HG03097 (cell line): Measurements from ENCODE around the gene NT5C1B.
A peak's percentile ranks its signal among the peaks of the same experiment; 100 is the strongest.

ENCODE experiments used
- ATAC-seq: cut with Tn5 transposase; IDR thresholded peaks from one replicate; pipeline ENCODE4 v1.9.1; 2021; ENCODE audit not compliant: unreplicated experiment, low FRiP score

Gene NT5C1B

DNA sequence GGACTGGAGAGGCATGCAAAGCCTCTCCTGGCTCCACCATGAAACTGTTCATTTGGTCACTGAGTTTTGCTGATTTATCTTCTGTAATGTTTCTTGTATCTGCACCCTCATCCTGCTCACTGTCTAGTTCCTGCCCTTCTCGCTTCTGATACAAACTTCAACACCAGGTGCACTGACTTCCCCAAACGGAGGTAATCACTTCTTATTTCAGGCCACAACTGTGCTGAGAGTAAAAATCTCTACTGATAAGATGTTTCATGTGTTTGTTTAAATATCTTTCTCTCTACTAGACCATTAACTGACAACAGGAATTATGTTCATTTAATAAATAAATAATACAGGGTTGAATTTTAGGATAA lies 10.9 kb upstream of the NT5C1B start:
- no peak for ATAC-seq

DNA sequence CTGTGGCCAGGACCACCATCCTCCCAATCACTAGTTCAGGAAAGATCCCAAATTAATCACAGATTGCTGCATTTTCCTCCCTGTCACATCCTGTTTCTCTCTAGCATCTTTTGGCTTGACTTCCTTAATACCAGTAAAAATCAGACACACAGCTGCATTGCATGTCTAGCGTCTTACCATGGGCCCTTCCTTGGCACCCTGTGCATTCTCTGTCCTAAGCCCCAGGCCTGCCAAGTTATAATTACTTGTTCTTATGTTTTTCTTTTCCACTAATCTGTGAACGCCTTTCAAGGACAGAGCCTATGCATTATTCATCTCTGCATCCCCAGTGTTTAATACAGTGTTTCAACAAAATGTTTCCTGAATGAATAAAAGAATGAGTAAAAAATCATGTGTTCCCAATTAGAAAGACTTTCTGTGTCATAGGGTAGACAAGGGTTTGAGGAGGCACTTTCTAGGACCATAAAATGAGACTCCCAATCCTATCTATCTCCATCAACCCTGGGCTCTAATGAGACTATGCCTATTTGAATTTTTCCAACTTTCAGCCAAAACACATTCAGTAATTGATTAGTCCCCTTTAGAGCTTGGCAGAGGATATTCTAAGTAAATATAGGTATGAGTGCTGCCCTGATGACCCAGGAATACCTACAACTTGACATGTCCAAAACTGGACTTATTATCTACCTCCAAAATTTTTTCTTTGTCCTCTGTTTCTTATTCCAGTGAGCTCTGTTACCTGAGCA lies 10.3 kb upstream of the NT5C1B start:
- no peak for ATAC-seq

DNA sequence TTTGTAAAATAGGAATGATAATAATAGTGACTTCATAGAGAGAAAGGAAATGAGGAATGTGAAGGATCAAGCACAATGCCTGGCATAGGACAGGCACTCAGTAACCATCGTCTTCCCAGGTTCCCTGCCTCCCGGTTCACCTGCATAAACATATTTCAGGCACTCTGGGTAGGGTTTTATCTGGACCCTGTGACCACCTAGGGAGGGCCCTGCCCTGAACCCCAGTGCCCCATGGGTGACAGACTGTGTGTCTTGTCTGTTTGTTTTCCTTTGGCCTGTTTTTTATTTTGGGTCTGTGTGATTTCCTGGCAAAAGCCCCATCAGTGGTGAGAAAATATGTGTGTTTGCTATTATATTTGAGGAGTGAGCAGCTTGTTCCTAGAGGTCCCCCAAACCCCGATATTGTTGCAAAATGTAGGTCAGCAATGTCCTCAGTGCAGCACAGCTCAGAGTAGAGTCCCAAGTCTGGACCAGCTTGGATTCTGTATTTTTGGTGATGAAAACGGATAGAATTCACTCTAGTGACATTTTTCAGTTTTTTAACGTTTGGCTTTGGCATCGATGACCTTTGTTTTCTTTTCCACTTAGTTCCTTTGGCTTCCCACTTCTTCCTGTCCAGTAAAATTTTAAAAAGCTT lies 9.6 kb upstream of the NT5C1B start:
- ATAC-seq: no peak

DNA sequence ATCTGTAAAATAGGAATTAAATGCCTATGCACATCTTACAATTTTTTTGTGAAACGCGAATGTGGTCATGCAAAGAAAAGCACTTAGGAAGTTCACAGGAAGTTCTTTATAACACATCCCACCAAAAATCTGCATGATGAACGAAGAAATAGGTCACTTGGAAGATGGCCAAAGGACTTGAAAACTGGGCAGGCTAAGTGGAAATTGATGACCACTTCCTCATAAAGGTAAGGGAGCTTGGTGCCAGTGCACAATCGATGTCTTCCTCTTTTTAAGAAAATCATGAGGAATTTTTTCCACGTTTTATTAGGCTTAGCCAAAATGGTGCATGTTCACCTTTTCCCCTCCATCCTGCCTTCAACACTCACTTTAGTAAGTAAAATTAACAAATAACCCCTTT lies 8.2 kb upstream of the NT5C1B start:
- ATAC-seq: no peak

DNA sequence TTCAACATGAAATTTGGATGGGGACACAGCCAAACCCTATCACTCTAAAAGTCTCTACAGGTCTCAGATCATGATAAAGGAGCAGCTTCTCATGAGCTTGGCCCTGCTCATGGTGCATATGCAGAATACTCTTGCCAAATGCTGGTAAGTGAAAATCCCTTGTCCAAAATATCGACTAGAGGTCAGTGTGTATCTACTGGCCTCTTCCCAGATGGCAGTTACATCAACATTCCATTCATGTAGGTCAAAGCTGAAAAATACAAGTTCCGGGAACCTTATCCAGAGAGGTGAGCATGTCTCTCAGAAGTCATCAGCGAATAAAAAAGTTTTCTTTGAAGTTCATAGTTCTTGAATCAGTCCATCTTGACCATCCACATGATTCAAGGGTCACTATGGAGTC lies 7.6 kb upstream of the NT5C1B start:
- ATAC-seq: no peak

DNA sequence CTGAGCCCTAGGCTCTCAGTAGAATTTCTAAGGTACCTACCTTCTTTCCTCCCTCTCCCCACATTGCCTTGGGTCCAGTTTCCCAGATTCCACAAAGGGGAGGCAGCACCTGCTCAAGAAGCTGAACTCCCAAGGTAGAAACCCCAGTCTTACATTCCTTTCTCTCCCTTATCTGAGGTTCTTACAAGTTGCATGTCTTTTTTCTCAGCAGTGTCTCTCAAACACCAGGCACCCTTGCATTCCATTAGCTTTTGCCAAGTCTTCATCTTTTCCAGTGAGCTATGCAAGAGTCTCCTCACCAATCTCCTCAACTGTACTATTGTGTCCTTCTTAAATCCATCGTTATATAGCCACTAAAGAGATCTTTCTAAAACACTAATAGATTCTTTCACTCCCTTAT lies 4.1 kb upstream of the NT5C1B start:
- no peak for ATAC-seq

DNA sequence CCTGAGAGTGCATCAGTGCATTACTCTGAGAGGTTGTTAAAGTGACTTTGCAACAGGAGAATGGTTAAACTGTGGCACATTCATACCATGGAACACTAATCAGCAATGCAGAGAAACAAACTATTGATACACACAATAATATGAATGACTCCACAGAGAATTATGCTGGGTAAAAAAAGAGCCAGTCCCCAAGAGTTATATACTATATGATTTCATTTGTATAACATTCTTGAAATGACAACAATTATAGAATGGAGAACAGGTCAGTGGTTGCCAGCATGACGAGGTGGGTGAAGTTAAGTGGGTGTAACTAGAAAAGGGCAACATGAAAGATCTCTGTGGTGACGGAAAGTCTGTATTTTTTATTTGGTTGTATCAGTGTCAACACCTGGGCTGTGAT lies 3.0 kb upstream of the NT5C1B start:
- ATAC-seq: no peak

DNA sequence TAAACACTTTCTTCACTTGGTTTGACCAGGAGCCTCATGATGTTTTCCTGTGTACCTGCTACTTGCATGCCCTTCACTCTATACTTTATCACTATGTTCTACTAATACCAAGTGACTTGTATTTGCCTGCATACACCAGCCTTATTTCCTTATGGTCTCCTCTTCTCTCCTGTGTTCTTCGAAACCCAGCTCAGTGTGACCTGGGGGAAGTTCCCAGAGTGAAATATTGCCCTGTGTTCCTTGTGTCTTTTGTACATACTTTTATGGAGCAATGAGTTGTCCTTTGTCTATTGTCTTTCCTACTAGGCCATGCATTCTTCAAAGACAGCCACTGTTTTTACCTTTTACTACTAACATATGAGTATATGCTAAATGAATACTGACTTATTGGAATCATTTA lies 567 bp downstream of the NT5C1B start:
- no peak for ATAC-seq

DNA sequence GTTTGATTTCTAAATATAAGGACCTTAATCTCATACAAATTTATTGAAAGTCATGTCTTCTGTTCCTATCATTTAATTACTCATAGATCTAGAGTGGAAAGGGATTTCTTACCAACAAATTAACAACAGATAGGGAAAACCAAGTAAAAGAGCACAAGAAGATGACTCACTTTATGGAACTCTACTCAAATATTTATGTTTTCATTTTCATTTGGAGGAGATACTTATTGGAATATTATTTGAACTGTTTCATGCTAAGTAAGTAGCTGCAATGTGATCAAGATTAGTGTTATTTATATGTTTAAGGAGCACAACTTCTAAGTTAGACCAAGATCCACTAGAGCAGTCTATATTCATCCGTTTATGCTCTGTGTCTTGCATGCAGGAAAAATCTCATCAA lies 1.3 kb downstream of the NT5C1B start:
- no peak for ATAC-seq

DNA sequence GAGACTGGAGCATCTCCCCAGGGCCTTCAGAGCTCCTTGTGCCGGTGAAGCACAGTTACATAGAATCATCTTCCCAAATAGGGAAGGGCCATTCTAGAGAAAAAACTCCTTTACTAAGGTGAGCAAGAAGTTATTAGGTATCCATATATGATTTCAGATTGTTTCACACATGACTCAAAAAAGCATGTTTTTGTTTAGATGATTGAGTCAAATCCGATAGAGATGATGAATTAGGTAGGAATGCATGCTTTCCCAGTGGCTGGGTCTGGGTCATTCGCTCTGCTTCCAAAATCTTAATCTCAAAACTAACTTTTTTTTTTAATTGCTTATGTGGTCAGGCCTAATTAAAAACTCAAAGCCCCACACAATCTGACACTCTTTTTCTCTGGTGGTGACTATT lies 3.8 kb downstream of the NT5C1B start:
- ATAC-seq: no peak

DNA sequence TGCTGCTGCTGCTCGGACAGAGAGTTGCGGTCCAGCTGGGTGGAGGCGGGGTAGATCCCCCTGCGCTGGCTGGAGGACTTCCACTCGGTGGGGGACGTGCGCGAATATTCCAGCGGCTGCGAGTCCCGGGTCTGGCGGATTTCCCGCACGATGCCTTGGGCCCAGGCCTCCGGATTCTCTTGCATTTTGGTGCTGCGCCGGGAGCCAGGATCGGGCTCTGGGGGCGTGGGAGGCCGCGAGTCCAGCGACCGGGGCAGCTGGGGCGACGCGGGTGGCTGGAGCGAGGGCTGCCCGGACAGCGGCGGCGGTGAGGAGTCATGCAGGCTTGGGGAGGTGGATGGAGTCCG lies 4.8 kb downstream of the NT5C1B start:
- ATAC-seq: no peak

DNA sequence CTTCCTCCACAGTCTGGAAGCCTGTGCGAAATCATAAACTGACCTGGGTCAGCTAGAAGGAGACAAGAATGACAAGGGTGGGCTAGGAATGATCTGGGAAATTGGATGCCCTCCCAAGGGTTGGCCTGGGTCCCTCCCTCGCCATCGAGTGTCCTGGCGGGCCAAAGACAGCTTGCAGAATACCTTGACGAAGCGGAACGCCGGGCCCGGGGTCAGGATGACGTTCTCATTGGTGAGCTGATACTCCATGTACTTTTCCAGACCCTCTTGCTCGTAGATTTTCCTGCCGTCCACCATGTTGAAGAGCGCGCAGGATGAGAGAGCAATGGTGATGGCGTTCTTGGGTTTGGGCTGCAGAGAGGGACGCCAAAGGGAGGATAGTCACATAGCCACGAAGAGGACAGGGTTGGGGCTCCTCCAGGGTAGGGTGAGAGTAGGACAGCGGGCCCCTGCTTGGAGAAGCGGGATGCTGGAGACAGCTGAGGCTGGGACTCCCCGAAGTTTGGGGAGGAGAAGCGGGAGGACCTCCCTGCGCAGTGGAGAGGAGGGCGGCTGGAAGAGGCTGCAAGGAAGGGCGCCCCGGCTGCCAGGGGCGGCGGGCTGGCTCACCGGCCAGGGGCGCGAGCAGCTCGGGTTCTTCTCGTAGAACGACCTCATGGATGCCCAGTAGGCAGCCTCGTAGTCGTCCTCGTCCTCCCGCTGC lies 5.3 kb downstream of the NT5C1B start:
- no peak for ATAC-seq

DNA sequence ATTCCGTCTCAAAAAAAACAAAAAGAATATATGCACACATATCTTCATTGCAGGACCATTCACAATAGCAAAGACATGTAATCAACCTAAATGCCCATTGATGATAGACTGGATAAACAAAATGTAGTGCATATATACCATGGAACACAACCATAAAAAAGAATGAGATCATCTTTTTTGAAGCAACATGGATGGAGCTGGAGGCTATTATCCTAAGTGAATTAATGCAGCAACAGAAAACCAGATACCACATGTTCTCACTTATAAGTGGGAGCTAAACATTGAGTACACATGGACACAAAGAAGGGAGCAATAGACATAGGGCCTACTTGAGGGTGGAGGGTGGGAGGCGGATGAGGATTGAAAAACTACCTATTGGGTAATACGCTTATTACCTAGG lies 8.8 kb downstream of the NT5C1B start:
- no peak for ATAC-seq

DNA sequence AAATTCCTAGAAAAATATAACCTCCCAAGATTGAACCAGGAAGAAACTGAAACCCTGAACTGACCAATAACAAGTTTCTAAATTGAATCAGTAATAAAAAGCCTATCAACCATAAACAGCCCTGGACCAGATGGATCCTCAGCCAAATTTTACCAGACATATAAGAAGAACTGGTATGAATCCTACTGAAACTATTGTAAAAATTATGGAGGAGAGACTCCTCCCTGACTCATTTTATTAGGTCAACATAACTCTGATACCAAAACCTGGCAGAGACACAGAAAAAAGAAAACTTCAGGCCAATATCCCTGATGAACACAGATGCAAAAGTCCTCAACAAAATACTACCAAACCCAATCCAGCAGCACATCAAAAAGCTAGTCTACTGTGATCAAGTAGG lies 11.3 kb downstream of the NT5C1B start:
- no peak for ATAC-seq

DNA sequence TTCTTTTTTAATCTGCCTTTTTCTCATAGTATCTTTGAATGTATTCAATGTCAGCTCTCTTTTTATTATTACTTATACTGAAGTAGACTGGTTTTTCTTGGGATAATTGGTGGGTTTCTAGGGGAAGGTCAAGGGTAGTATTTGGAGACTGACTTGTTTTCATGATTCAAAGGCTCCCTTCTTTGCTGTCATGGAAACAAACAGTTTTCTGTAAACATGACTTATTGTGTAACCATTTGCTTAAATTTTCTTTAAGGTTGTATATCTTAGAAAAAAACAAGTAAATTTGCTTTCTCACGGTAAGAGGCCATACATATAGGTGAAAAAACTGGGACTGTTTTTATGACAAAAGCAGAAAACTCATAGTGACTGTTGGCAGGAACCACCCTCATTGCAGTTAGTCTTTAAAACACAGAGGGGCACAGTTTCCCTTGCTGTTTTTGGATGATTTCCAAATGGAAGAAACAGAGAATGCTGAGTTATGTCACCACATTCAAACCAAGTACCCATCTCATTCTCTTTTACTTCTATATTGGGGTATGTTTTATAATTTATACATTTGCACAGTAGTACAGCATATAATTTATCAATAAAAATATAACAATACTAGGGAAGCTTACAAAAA lies 23.1 kb downstream of the NT5C1B start:
- no peak for ATAC-seq

DNA sequence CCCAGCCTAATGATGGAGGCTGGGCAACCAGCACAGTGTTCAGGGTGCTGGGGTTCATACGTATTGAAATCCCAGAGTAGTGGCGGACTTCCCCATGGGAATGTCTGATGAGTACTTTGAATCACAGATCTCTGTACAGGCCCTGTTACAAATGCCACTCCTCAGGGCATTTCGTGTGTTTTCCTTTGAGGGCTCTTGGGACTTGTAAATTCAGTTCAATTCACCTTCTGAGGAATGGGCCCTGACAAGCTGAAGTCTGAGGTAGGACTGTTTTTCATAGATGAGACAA lies 28.6 kb downstream of the NT5C1B start:
- ATAC-seq: no peak

DNA sequence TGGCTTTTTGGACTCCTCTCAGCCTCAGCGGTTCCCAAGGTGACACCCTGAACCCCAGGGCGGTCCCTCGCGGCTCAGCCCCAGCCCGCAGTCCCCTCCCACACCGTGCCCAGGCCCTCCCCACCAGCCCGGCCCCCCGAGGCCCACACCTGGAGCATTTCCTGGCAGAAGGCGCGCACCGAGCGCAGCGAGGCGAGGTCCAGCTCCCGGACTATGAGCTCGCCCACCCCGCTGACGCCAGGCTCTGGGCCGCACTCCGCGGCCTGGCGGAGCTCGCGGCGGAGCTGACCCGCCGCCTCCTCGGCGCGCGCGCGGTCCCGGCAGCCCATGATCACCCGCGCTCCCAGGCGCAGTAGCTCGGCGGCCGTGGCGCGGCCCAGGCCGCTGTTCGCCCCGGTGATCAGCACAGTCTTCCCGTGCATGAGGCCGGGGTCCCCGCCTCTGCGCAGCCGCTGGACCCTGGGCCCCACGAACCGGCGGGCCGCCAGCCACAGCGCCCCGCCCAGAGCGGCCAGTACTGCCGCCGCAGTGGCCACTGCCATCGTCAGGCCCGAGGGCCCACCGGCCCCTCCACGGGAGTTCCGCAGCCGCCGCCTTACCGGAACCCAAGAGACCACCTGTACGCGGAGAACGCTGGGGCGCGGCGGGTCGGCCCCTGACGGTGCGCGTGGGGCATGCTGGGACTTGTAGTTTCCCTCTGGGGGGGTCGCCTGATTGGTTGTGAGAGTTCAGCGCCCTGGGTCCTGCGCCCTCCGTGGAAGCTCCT lies 29.2 kb downstream of the NT5C1B start, which contains the start of gene RDH14:
RDH14 (minus strand) TSS at position 623 of the 766 bp plus-strand sequence; CDS start at position 542, 81 bp downstream.
- peak; percentile 96 for ATAC-seq

DNA sequence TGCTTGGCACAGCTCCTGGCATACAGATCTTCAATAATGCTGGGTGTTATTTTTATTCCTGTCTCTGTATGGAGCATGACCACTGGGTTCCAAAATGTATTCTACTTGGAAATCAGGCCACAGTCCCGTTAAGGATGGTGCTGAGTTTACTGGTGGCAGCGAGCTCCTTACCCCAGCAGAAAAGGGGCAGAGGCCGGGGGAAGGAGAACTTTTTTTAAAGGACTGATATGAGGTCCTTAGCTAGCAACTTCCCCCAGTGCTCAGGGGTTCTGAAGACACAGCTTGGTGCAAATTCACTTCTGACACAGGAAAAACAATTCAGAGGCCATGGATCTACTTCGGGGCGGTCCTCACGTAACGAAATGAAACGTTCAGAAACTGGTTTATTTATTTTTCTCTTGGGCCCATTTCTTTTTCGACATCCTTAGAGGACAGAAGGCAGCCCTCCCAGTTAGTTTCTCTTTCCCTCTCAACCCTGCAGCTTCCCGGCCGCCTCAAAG lies 29.8 kb downstream of the NT5C1B start:
- no peak for ATAC-seq

DNA sequence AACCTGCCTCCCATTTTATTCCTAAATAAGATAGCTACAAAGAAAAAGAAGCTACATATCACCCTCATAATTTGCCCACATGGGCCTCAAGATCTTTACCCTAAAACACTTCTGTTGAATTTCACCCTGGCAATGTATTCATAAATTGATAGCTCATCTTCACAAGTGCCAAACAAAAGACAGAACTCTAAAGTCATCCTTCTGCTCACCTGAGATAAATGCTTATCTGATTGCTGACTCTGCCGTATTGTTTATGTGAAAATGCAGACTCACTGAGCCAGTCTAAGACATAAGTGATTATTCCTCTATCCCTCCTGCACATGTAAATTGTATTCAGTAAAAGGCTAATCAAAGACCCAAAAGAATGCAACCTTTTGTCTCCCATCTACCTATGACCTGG lies 30.9 kb downstream of the NT5C1B start:
- ATAC-seq: no peak

DNA sequence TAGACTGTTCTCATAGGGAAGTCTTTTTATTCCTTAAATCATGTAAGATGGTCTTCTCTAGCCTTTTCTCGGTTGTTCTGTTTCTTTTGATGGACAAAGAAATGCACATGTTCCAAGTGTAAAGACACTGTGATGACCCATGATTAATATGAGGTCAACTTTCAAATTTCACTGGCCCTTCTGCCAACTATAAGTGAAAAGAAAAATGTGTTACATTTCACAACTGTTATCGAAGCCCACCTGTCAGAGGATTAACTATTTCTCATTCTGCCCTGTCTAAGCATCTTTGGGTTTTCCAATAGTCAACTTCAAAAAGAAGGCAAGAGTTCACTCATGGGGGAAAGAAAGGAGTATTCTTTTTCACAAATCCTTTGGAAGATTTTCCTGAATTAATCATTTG lies 32.2 kb downstream of the NT5C1B start:
- ATAC-seq: no peak
